Measurements from ENCODE around the gene HNF4A. TPM values are rescaled to one million over a fixed set of nuclear protein-coding genes. Genes with fewer than 3 reads are reported as not detected.

HNF4A gene
- total and polyA plus RNA-seq, 2 of the 4 experiments (the other 2 are of a cell fraction): not detected

- Histone ChIP-seq H3K4me2 (ENCODE audit: low read depth, low read length) (no peak overlapping the region), H3K79me1 (ENCODE audit: low read depth in 1 of 2, low read length in 2 of 2) (no peaks in the 10 kb centered on the region), H2AK9ac (replicated peaks; ENCODE audit: low read depth, low read length, poor library complexity) (no peak overlapping the region), H3K14ac (replicated peaks; ENCODE audit: low read depth, low read length) (no peak overlapping the region), H4K91ac (ENCODE audit: insufficient read depth, low read depth, low read length) (no peak overlapping the region), H2BK15ac (ENCODE audit: low read depth, low read length) (no peak overlapping the region), H3K9me3 (ENCODE audit: control insufficient read depth, insufficient read depth, low read length) (no peaks in the 10 kb centered on the region), H4K8ac (ENCODE audit: low read depth in 2 of 2, low read length in 2 of 2) (no peak overlapping the region), H3K9me1 (ENCODE audit: insufficient read depth, low read length) (no peaks in the 10 kb centered on the region), H3K4me1 (ENCODE audit: control insufficient read depth, insufficient read depth, low read length) (no peaks in the 10 kb centered on the region), H3K18ac (ENCODE audit: low read depth, low read length) (no peak overlapping the region), H3K56ac (ENCODE audit: extremely low read depth, insufficient read depth, low read length) (no peak overlapping the region), H2AFZ (replicated peaks; ENCODE audit: low read length, poor library complexity) (no peak overlapping the region), H2BK120ac (ENCODE audit: low read depth, low read length) (no peak overlapping the region), H3K27ac (ENCODE audit: insufficient read depth, low read length) (no peak overlapping the region), H4K5ac (ENCODE audit: low read depth, low read length) (no peak overlapping the region), H2BK20ac (ENCODE audit: low read depth, low read length) (no peak overlapping the region), H3K9ac (ENCODE audit: low read depth, low read length) (no peak overlapping the region), H2BK5ac (ENCODE audit: low read depth, low read length, poor library complexity, severe bottlenecking) (no peak overlapping the region), H3K27me3 (ENCODE audit: control insufficient read depth, insufficient read depth, low read length) (peaks cover 28% of the 10 kb centered on the region), H3K4me3 (ENCODE audit: insufficient read depth, low read depth, low read length) (no peak overlapping the region), H3K23ac (ENCODE audit: low read depth, low read length) (no peak overlapping the region), H3K36me3 (ENCODE audit: control insufficient read depth, insufficient read depth, low read length) (no peaks in the 10 kb centered on the region), H2AK5ac (ENCODE audit: low read depth, low read length) (no peak overlapping the region), H4K20me1 (ENCODE audit: insufficient read depth, low read length) (no peaks in the 10 kb centered on the region), H3K4ac (ENCODE audit: low read depth, low read length) (no peak overlapping the region)
- POLR2A ChIA-PET (ENCODE audit: unreplicated experiment): no interaction called here
- in situ Hi-C loops (cut with MboI; ENCODE audit: low sequenced_read_pairs): no loop called here
- TF ChIP-seq MAFK (IDR thresholded peaks at IDR 0.05; ENCODE audit: low read depth, low read length): no peak
- TF ChIP-seq ELK1 (IDR thresholded peaks at IDR 0.05; ENCODE audit: borderline replicate concordance, low read depth, low read length): no peak
- TF ChIP-seq BHLHE40 (IDR thresholded peaks at IDR 0.05; ENCODE audit: low read depth, low read length): no peak
- TF ChIP-seq MAZ (IDR thresholded peaks at IDR 0.05; ENCODE audit: borderline replicate concordance, low read depth, low read length): no peak
- no peak for TF ChIP-seq NFE2L2 (IDR thresholded peaks at IDR 0.05; ENCODE audit: low read depth, low read length)
- TF ChIP-seq MXI1 (IDR thresholded peaks at IDR 0.05; ENCODE audit: borderline replicate concordance, low read depth, low read length): no peak
- TF ChIP-seq CEBPB (IDR thresholded peaks at IDR 0.05; ENCODE audit: low read depth, low read length): no peak
- no peak for TF ChIP-seq POLR2A (IDR thresholded peaks at IDR 0.05; ENCODE audit: low read depth, low read length)
- no peak for TF ChIP-seq SMC3 (IDR thresholded peaks at IDR 0.05; ENCODE audit: low read depth, low read length)
- TF ChIP-seq RFX5 (IDR thresholded peaks at IDR 0.05; ENCODE audit: low read depth, low read length): no peak
- TF ChIP-seq RAD21 (IDR thresholded peaks at IDR 0.05; ENCODE audit: low read length): no peak
- TF ChIP-seq USF2 (IDR thresholded peaks at IDR 0.05; ENCODE audit: low read depth, low read length): no peak
- TF ChIP-seq RCOR1 (IDR thresholded peaks at IDR 0.05; ENCODE audit: insufficient replicate concordance, low read length): no peak
- TF ChIP-seq CHD1 (IDR thresholded peaks at IDR 0.05; ENCODE audit: low read depth, low read length): no peak
- BruUV-seq (replicated peaks): no TSS peak
- no peak for DNase-seq
- ATAC-seq (ENCODE audit: low read depth): no peak
- intact Hi-C loops (cut with micrococcal nuclease): no loop called here
- CTCF ChIA-PET: no interaction called here
- dilution Hi-C loops (cut with HindIII; ENCODE audit: low sequenced_read_pairs, unreplicated experiment): no loop called here
- 100% methylated on average over 2 of the region's 8 CpGs; no CpG with 5 or more reads in 1 of the 2 experiments for WGBS, 2 experiments (ENCODE audit: extremely low coverage in 2 of 2, insufficient read length in 1 of 2)
Observed at GRCh38 chr20:44428174-44429016, 72.9 kb downstream of the HNF4A start.
